MCF 10A (cell line): ENCODE data around the gene DDX25. TPM values are rescaled to one million over a fixed set of nuclear protein-coding genes. Genes with fewer than 3 reads are reported as not detected.
"Not testable (repeated sequence)": the region's sequence is repeated elsewhere in the genome, so short reads cannot be mapped to it uniquely, and the experiment has no call there.

Experiments used
- Bru-seq: library from RNA; stranded (reverse); fragments of 400-500 nt; gene quantifications from one replicate; lab custom pipeline; 2021; lab: Mats Ljungman, UMichigan
- BruChase-seq, 2 experiments: library from RNA; stranded (reverse); fragments of 400-500 nt; gene quantifications; one replicate each; lab custom pipeline; 2021; lab: Mats Ljungman, UMichigan
- BruUV-seq: library from RNA; stranded (reverse); fragments of 400-500 nt; replicated peaks from 2 replicates; lab custom pipeline; 2021; lab: Mats Ljungman, UMichigan
- CTCF ChIA-PET: fragments of 300-600 bp; sonication (Branson Sonifier 250); formaldehyde crosslinking; extraction: SDS; loops from one replicate; lab custom pipeline; 2021; ENCODE audit warnings: antibody characterized with exemption, inconsistent platforms; lab: Yijun Ruan, JAX
- POLR2A ChIA-PET: fragments of 300-600, 350-650 bp; sonication (Branson Sonifier 250); formaldehyde crosslinking; extraction: SDS; loops from one replicate; lab custom pipeline; 2020; ENCODE audit warnings: antibody characterized with exemption, inconsistent platforms; lab: Yijun Ruan, JAX
- DNase-seq: peaks from one replicate; pipeline ENCODE4 v3.0.0-alpha.2; 2018; ENCODE audit not compliant: unreplicated experiment
- H3K27ac Mint-ChIP-seq: one replicate; pipeline ENCODE4 v1.8.0; 2022; ENCODE audit warnings: mild to moderate bottlenecking, low read depth, mixed read lengths; ENCODE audit not compliant: unreplicated experiment
- H3K27me3 Mint-ChIP-seq: one replicate; pipeline ENCODE4 v1.8.0; 2022; ENCODE audit warnings: mixed read lengths; ENCODE audit not compliant: insufficient read depth, unreplicated experiment
- H3K36me3 Mint-ChIP-seq: one replicate; pipeline ENCODE4 v1.8.0; 2022; ENCODE audit warnings: mild to moderate bottlenecking, moderate library complexity, mixed read lengths; ENCODE audit not compliant: insufficient read depth, unreplicated experiment
- H3K4me1 Mint-ChIP-seq: one replicate; pipeline ENCODE4 v1.8.0; 2022; ENCODE audit warnings: mixed read lengths; ENCODE audit not compliant: insufficient read depth, unreplicated experiment
- H3K4me3 Mint-ChIP-seq: one replicate; pipeline ENCODE4 v1.8.0; 2022; ENCODE audit warnings: mild to moderate bottlenecking, moderate library complexity, mixed read lengths; ENCODE audit not compliant: unreplicated experiment
- H3K9me3 Mint-ChIP-seq: one replicate; pipeline ENCODE4 v1.8.0; 2022; ENCODE audit warnings: mixed read lengths; ENCODE audit not compliant: unreplicated experiment
- intact Hi-C: fragments of 100-400 bp; cut with micrococcal nuclease; formaldehyde crosslinking; loops from 2 replicates; pipeline ENCODE4 v1.14.1; 2022
- long read RNA-seq: library from polyadenylated mRNA; stranded (forward); transcript quantifications from one replicate; pipeline ENCODE4 v2.0.0, GENCODE V29; 2022
- total RNA-seq: library from RNA; stranded (reverse); gene quantifications from 2 replicates; pipeline ENCODE4 v1.2.3, GENCODE V29; 2022
- TF ChIP-seq, protein P1 (sequence below): fragments of 200-600 bp; IDR thresholded peaks from one replicate; pipeline ENCODE4 v1.8.0; 2022; ENCODE audit warnings: antibody characterized with exemption, mild to moderate bottlenecking; ENCODE audit not compliant: unreplicated experiment

Gene DDX25
- total RNA-seq (not detected in 2 replicates), Bru-seq, nascent RNA (percentile 9 among the genes with signal in this experiment), BruChase-seq, experiment 1, labeled RNA remaining after a 6-hour chase (percentile 9 among the genes with signal in this experiment), BruChase-seq, experiment 2, labeled RNA remaining after a 2-hour chase (percentile 15 among the genes with signal in this experiment)
- long read RNA-seq = 0 reads

DNA sequence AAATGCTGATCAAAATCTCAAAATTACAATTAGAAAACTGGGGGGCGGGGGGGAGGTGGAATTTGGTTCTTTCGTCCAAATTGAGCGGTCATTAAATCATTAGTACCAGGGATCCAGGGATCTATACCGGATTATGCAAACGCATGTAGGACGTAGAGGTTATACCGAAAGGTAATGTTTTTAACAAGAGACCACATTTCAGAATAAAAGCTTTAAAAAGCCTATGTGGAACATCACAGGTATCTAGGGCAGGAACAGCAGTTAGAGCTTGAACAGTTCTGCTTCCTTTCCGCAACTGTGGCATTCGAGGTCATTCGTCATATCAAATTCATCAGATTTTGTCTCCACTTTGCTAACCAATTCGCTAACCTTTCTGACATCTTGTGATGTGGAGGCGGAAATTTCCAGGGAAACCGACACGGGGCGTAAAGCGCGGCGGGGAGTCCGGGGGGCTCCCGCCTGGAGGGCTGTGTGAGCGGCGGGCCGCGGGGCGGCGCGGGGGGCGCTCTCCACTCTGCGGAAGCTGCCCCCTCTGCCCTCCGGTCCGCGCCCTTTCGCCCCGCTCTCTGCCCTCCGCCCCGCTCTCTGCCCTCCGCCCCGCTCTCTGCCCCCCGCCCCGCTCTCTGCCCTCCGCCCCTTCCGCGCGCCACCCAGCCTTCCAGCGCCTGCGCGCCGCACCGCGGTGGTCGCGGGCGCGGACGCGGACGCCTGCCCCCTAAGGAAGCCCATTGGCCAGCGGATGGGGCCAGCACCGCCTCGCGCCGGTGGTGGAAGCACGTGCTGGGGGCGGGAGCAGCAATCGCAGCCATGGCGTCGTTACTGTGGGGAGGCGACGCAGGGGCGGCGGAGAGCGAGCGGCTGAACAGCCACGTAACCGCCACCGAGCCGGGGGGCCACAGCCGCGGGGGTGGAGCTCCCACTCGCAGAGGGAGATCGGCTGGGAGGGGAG, at the start of gene DDX25:
Gene DDX25, plus strand, starts transcription at position 798 of the 949 bp plus-strand sequence. Its CDS starts 10 bp downstream, at position 808.
- intact Hi-C loops = no loop called here
- Mint-ChIP-seq H3K4me3 (peak within 1 kb of the TSS; percentile 97), H3K36me3 (peaks cover 18% of the 10 kb centered on the region), H3K27me3 (peaks cover 31% of the 10 kb centered on the region), H3K4me1 (peaks cover 10% of the 10 kb centered on the region), H3K9me3 (no peaks in the 10 kb centered on the region), H3K27ac (no peak within 1 kb of the TSS)
- ChIA-PET CTCF (interaction anchor here (0.8 to 1.9 kb wide), 6 partner anchors 12 to 211 kb away, joined by 3 to 7 read pairs (median 4); partner anchors contain the start of gene HYLS1), POLR2A (interaction anchor here (0.8 to 2.3 kb wide), 8 partner anchors 12 to 365 kb away, joined by 4 to 25 read pairs (median 8); partner anchors contain the start of genes CHEK1, FOXRED1, HYLS1 and SRPRA)
- no TSS peak for BruUV-seq
- DNase-seq = no peak
- TF ChIP-seq, protein P1, sequence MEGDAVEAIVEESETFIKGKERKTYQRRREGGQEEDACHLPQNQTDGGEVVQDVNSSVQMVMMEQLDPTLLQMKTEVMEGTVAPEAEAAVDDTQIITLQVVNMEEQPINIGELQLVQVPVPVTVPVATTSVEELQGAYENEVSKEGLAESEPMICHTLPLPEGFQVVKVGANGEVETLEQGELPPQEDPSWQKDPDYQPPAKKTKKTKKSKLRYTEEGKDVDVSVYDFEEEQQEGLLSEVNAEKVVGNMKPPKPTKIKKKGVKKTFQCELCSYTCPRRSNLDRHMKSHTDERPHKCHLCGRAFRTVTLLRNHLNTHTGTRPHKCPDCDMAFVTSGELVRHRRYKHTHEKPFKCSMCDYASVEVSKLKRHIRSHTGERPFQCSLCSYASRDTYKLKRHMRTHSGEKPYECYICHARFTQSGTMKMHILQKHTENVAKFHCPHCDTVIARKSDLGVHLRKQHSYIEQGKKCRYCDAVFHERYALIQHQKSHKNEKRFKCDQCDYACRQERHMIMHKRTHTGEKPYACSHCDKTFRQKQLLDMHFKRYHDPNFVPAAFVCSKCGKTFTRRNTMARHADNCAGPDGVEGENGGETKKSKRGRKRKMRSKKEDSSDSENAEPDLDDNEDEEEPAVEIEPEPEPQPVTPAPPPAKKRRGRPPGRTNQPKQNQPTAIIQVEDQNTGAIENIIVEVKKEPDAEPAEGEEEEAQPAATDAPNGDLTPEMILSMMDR = no peak

DNA sequence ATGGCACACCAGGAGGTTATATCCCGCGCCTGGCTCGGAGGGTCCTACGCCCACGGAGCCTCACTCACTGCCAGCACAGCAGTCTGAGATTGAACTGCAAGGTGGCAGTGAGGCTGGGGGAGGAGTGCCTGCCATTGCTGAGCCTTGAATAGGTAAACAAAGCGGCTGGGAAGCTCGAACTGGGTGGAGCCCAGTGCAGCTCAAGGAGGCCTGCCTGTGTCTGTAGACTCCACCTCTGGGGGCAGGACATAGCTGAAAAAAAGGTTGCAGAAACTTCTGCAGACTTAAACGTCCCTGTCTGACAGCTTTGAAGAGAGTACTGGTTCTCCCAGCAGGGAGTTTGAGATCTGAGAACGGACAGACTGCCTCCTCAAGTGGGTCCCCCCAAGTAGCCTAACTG, 46.6 kb upstream of the DDX25 start:
- H3K27ac Mint-ChIP-seq, POLR2A ChIA-PET, BruUV-seq, DNase-seq, H3K36me3 Mint-ChIP-seq, intact Hi-C loops, H3K4me1 Mint-ChIP-seq, H3K4me3 Mint-ChIP-seq, H3K27me3 Mint-ChIP-seq: not testable (repeated sequence)
- CTCF ChIA-PET = interaction anchor here (0.6 kb wide), 1 partner anchor 1214 kb away, joined by 3 read pairs; no protein-coding TSS in a partner anchor
- peaks cover 13% of the 10 kb centered on the region for H3K9me3 Mint-ChIP-seq

DNA sequence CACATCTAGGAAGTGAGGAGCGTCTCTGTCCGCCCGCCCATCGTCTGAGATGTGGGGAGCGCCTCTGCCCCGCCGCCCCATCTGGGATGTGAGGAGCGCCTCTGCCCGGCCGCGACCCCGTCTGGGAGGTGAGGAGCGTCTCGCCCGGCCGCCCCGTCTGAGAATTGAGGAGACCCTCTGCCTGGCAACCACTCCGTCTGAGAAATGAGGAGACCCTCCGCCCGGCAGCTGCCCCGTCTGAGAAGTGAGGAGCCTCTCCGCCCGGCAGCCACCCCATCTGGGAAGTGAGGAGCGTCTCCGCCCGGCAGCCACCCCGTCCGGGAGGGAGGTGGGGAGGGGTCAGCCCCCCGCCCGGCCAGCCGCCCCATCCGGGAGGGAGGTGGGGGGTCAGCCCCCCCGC, 41.5 kb upstream of the DDX25 start:
- intact Hi-C loops, H3K4me1 Mint-ChIP-seq, H3K9me3 Mint-ChIP-seq, CTCF ChIA-PET, BruUV-seq, H3K27ac Mint-ChIP-seq, POLR2A ChIA-PET, H3K27me3 Mint-ChIP-seq, DNase-seq, H3K36me3 Mint-ChIP-seq, H3K4me3 Mint-ChIP-seq: not testable (repeated sequence)

DNA sequence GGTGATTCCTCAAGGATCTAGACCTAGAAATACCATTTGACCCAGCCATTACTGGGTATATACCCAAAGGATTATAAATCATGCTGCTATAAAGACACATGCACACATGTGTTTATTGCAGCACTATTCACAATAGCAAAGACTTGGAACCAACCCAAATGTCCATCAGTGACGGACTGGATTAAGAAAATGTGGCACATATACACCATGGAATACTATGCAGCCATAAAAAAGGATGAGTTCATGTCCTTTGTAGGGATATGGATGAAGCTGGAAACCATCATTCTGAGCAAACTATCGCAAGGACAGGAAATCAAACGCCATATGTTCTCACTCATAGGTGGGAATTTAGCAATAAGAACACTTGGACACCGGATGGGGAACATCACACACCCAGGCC, 39.0 kb upstream of the DDX25 start:
- POLR2A ChIA-PET, H3K9me3 Mint-ChIP-seq, BruUV-seq, H3K36me3 Mint-ChIP-seq, intact Hi-C loops, DNase-seq, H3K4me1 Mint-ChIP-seq, H3K4me3 Mint-ChIP-seq, H3K27me3 Mint-ChIP-seq, CTCF ChIA-PET, H3K27ac Mint-ChIP-seq: not testable (repeated sequence)

DNA sequence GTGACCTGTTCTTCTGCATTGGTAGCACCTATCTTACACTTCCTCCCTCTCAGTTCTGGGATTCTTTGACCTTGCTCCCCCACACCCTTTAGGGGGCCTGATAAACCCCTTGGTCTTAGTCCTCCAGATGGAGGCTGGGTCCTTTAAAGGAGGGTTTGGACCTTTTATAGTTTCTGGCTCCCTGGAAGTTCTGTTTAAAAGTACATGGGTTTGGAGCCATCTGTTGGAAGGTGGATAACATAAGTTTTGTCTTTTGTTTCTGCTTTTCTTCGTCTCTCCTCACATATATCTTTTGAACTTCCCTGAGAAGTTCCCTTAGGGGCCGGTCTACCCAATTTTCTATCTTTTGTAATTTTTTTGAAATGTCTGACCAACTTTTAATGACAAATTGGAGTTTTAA, 34.8 kb upstream of the DDX25 start:
- POLR2A ChIA-PET = no interaction called here
- TF ChIP-seq, protein P1 = no peak
- Mint-ChIP-seq H3K27ac (no peak overlapping the region), H3K27me3 (no peaks in the 10 kb centered on the region), H3K4me1 (no peaks in the 10 kb centered on the region), H3K4me3 (no peak overlapping the region), H3K9me3 (no peaks in the 10 kb centered on the region), H3K36me3 (no peaks in the 10 kb centered on the region)
- DNase-seq = no peak
- no TSS peak for BruUV-seq
- CTCF ChIA-PET = interaction anchor here (1.6 kb wide), 1 partner anchor 145 kb away, joined by 3 read pairs; no protein-coding TSS in a partner anchor
- intact Hi-C loops = no loop called here
